ENCODE measurements around the gene PSMD2. TPM values are rescaled to one million over a fixed set of nuclear protein-coding genes. Genes with fewer than 3 reads are reported as not detected.

Gene PSMD2
- total and polyA plus RNA-seq, 10 of the 15 experiments (the other 5 are each of a cell fraction or from before 2014, with no cell fraction given) = 103 to 515 (median 197) TPM

- H3K4me1 ChIP-seq (ENCODE audit: control insufficient read depth, insufficient read depth, low read length) = no peaks in the 10 kb centered on the region
- no peak overlapping the region for H2AFZ ChIP-seq (ENCODE audit: control insufficient read depth, low read depth, low read length)
- ChIA-PET RAD21 (ENCODE audit: unreplicated experiment) (no interaction called here), CTCF (interaction anchor here (1.3 kb wide), 1 partner anchor 387 kb away, joined by 5 read pairs; no protein-coding TSS in a partner anchor), POLR2A (interaction anchor here (0.5 kb wide), 1 partner anchor 9 kb away, joined by 4 read pairs; no protein-coding TSS in a partner anchor), SMC1A (ENCODE audit: uncharacterized antibody, unreplicated experiment) (no interaction called here)
- no peak overlapping the region for H3K9ac ChIP-seq (ENCODE audit: control insufficient read depth, insufficient read depth, low read length)
- intact Hi-C loops (cut with micrococcal nuclease; ENCODE audit: unreplicated experiment) = no loop called here
- WGBS (ENCODE audit: insufficient coverage, insufficient replicate concordance, low lambda C conversion rate, missing lambda C conversion rate) = 59% methylated on average over 4 of the region's 4 CpGs
- H3K27me3 ChIP-seq (replicated peaks in 1 of 2; ENCODE audit: control insufficient read depth in 2 of 2, insufficient read depth in 2 of 2, low read length in 1 of 2) = no peaks in the 10 kb centered on the region; a peak in 2 of 4 replicates
- TF ChIP-seq POU2F2 (IDR thresholded peaks at IDR 0.05; ENCODE audit: borderline replicate concordance, low read depth, low read length) = no peak
- TF ChIP-seq ZNF217 (IDR thresholded peaks at IDR 0.05) = no peak
- no peak for TF ChIP-seq SMAD5 (IDR thresholded peaks at IDR 0.05; ENCODE audit: low read depth)
- TF ChIP-seq RELB (IDR thresholded peaks at IDR 0.05; ENCODE audit: low read depth) = no peak
- TF ChIP-seq ESRRA (IDR thresholded peaks at IDR 0.05; ENCODE audit: low read length) = no peak
- no peaks in the 10 kb centered on the region for H3K9me3 ChIP-seq (replicated peaks; ENCODE audit: control insufficient read depth, insufficient read depth, low read length)
- no peak overlapping the region for H3K27ac ChIP-seq (ENCODE audit: control insufficient read depth, insufficient read depth)
- H3K4me2 ChIP-seq (ENCODE audit: control insufficient read depth, insufficient read depth) = no peak overlapping the region
- H3K36me3 ChIP-seq (ENCODE audit: control insufficient read depth in 2 of 2, insufficient read depth in 2 of 2, low read length in 1 of 2) = no peaks in the 10 kb centered on the region
- no peak overlapping the region for H3K4me3 ChIP-seq
- ATAC-seq (no peak), FAIRE-seq (no peak), DNase-seq (ENCODE audit: low read depth, low spot score) (no peak)
- in situ Hi-C loops (cut with MboI) = no loop called here
- BruUV-seq (replicated peaks) = no TSS peak
- H3K79me2 ChIP-seq (ENCODE audit: control insufficient read depth, insufficient read depth, low read length) = no peaks in the 10 kb centered on the region
- H4K20me1 ChIP-seq (ENCODE audit: control insufficient read depth, insufficient read depth) = no peaks in the 10 kb centered on the region
Observed at GRCh38 chr3:184282941-184283340, 16.1 kb upstream of the PSMD2 start.

- H3K79me2 ChIP-seq (ENCODE audit: control insufficient read depth, insufficient read depth, low read length) = no peaks in the 10 kb centered on the region
- no peak overlapping the region for H2AFZ ChIP-seq (ENCODE audit: control insufficient read depth, low read depth, low read length)
- FAIRE-seq = no peak
- DNase-seq (ENCODE audit: low read depth, low spot score) = no peak
- H3K27ac ChIP-seq (ENCODE audit: control insufficient read depth, insufficient read depth) = no peak overlapping the region
- ChIA-PET POLR2A (no interaction called here), CTCF (interaction anchor here (1.6 kb wide), 1 partner anchor 388 kb away, joined by 4 read pairs; no protein-coding TSS in a partner anchor), SMC1A (ENCODE audit: uncharacterized antibody, unreplicated experiment) (no interaction called here), RAD21 (ENCODE audit: unreplicated experiment) (no interaction called here)
- H3K36me3 ChIP-seq (ENCODE audit: control insufficient read depth in 2 of 2, insufficient read depth in 2 of 2, low read length in 1 of 2) = no peaks in the 10 kb centered on the region
- TF ChIP-seq SIX5 (IDR thresholded peaks at IDR 0.05; ENCODE audit: low read depth, low read length, severe bottlenecking) (no peak), ELK1 (IDR thresholded peaks at IDR 0.05; ENCODE audit: low read depth, low read length) (no peak), JUND (IDR thresholded peaks at IDR 0.05; ENCODE audit: low read depth, low read length) (no peak), KLF5 (IDR thresholded peaks at IDR 0.05; ENCODE audit: partially characterized antibody) (no peak)
- BruUV-seq (replicated peaks) = no TSS peak
- 68% methylated on average over 8 of the region's 8 CpGs for WGBS (ENCODE audit: insufficient coverage, insufficient replicate concordance, low lambda C conversion rate, missing lambda C conversion rate)
- no peaks in the 10 kb centered on the region; a peak in 2 of 4 replicates for H3K27me3 ChIP-seq (replicated peaks in 1 of 2; ENCODE audit: control insufficient read depth in 2 of 2, insufficient read depth in 2 of 2, low read length in 1 of 2)
- intact Hi-C loops (cut with micrococcal nuclease; ENCODE audit: unreplicated experiment) (no loop called here), in situ Hi-C loops (cut with MboI) (no loop called here)
- H3K4me2 ChIP-seq (ENCODE audit: control insufficient read depth, insufficient read depth) = no peak overlapping the region
- H4K20me1 ChIP-seq (ENCODE audit: control insufficient read depth, insufficient read depth) = no peaks in the 10 kb centered on the region
- ATAC-seq = no peak
- no peak overlapping the region for H3K4me3 ChIP-seq
- no peak overlapping the region for H3K9ac ChIP-seq (ENCODE audit: control insufficient read depth, insufficient read depth, low read length)
- no peaks in the 10 kb centered on the region for H3K9me3 ChIP-seq (replicated peaks; ENCODE audit: control insufficient read depth, insufficient read depth, low read length)
- no peaks in the 10 kb centered on the region for H3K4me1 ChIP-seq (ENCODE audit: control insufficient read depth, insufficient read depth, low read length)
Observed at GRCh38 chr3:184283681-184284080, 15.4 kb upstream of the PSMD2 start.

Measured in GM12878 (cell line).